Right hindlimb (tissue), 1 donor: ENCODE results near the gene NIBAN1.
"Not testable (repeated sequence)": the region's sequence is repeated elsewhere in the genome, so short reads cannot be mapped to it uniquely, and the experiment has no call there.

ENCODE experiments used
- DNase-seq: peaks from one replicate; pipeline ENCODE4 v3.0.0-alpha.2; 2018

NIBAN1 gene

DNA sequence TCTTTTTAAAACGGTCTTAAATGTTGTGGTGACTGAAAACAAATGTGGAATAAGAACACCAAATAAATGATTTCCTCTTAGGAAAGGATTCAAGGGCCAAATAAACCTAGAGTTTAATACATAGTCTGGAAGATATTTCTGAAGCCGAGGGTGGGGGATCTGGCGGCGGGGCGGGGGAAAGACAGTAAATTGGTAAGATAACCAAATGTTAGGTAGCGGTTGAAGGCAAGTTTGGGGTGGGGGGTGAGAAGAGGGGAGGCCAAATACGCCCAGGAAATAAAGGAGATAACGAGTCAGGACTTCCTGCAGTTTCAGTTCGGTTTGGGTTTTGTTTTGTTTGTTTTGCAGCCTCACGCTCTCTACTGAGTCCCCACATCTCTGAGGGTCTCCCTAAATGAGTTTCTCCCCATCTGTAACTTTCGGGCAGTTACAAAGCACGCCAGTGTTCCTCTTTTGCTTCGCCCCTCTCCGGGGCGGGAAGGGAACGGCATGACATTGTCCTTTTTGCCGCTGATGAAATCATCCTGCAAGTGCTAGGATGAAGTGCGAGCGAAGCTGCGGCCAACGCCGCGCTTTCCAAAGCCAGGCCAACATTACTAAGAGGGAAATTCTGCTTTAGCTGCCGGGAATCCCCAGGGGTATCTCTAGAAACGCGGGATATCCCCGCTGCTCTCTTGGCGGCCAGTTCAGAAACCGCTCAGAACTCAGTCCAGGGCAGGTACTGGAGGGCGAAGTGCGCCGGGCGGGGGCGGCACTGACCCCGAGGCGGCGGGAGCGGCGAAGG lies 844 bp downstream of the NIBAN1 start:
- DNase-seq, result peak; percentile 67

- DNase-seq, result no peak
Measured at GRCh38 chr1:184972315-184973055, 1.8 kb downstream of the NIBAN1 start.

DNA sequence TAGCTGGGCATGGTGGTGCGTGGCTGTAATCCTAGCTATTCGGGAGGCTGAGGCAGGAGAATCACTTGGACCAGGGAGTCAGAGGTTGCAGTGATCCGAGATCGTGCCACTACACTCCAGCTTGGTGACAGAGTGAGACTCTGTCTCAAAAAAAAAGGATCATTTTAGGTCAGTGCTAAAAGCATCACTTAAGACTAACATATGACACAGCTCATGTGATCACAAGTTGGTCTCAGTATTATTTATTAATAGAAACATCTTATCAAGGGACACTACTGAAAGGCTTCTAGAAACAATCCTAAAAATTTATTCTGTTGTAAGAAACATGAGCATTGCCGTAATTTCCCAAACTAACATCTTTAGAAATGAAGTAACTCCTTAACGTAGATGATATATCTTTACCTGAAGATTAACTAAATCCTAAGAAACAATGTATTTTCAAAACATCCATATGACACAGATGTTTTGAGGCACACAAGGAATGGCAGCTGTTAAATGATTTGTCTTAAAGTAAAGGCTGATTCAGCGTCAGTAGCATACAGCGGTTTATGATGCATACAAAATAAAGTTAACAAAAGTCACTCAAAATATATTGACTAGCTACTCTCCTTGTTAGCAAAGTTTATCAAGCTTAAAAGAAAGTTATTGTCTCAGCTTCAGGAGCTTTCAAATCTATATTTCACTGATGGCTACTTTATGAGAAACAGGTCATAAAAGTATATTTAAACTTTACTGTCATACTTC lies 2.6 kb downstream of the NIBAN1 start:
- no peak for DNase-seq

- no peak for DNase-seq
Measured at GRCh38 chr1:184970691-184971161, 3.6 kb downstream of the NIBAN1 start.

- peak; percentile 48 for DNase-seq
Measured at GRCh38 chr1:184966989-184967388, 7.3 kb downstream of the NIBAN1 start.

DNA sequence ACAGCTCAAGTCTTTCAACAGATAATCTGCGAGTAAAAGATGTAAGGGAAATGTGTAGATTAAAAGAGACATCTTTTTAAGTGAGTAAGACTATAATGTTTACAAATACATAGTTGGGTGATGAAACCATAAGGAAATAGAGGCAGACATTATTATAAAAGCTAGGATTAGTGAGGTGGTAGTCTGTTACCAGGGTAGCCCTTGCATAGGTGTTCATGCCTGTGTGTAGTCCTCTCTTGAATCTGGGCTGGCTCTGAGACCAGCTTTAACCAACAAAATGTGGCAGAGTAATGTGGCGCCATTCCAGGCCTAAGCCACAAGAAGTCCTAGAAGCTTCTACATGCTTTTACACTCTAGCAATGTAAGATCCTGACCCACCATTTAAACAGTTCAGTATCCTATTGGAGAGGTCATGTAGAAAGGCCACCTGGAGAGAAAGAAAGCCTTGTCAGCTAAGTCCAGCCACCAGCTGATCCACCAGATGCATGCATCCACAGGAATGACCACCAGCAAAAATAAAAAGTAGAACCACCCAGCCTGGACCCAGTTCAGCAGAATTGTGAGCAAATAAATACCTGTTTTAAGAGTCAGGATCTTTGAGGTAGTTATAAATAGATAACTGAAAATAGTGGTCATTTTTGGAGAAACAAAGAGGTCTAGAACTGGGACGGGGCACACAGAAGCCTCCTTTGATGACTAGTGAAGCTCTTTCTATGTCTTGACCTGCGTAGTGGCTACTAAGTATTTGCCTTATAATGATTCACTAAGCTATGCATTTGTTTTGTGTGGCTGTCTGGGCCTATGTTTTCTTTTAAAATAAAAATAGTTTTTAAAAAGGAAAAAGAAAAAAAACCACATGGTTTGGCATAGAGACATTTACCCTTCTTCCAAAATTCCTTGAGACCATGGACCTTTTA lies 8.1 kb downstream of the NIBAN1 start:
- DNase-seq, result no peak

DNA sequence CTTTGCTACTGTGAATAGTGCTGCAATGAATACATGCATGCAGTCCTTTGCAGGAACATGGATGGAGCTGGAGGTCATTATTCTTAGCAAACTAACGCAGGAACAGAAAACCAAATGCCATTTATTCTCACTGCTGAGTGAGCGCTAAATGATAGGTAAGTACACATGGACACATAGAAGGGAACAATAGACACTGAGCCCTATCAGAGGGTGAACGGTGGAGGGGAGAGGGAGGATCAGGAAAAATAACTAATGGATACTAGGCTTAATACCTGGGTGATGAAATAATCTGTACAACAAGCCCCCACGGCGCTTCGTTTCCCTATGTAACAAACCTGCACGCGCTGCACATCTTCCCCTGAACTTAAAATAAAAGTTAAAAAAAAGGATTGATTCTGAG lies 8.9 kb downstream of the NIBAN1 start:
- no peak for DNase-seq

- no peak for DNase-seq
Measured at GRCh38 chr1:184959626-184960025, 14.7 kb downstream of the NIBAN1 start.

- DNase-seq, result peak; percentile 56
Measured at GRCh38 chr1:184958554-184959353, 15.6 kb downstream of the NIBAN1 start.

DNA sequence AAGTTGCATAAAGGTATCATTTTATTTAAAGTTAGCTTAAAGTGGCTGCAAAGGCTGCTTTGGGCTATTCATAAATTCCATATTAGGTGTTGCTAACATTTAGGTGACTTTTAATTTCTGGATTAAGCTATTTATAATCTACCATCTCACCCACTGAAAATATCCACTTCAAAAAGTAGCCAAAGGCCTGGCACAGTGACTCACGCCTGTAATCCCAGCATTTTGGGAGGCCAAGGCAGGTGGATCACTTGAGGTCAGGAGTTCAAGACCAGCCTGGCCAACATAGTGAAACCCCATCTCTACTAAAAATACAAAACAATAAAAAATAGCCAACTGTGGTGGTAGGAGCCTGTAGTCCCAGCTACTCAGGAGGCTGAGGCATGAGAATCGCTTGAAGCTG lies 16.4 kb downstream of the NIBAN1 start:
- DNase-seq, result not testable (repeated sequence)

DNA sequence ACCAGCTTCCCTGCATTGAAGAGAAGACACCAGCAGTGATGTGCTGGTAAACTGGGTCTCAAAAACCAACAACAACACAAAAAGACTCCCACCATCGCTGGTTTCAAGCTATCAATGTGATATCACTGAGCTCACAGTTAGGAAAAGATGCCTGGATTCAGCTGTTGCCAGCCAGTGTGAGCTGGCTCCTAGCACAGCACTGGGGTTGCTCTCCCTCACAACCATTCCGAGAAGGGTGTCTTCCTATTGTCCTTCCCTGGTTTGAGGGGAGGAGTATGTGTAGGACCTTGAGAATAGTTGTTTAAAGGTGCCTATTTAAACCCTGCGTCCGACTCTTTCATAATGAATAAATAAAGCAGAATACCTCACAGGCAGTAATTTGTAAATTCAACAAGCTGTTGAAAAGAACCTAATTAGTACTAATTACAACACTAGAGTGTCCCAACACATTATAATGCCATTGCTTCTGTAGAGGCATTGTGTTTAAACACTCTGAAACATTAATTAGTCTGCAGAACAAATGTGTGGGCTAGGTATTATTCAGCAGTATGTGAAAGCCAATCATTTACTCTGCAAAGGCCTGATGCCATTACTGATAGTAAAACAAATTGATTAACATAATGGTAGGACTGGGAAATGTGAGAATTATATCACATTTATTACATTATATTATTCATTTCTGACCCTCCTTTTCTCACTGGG lies 17.2 kb downstream of the NIBAN1 start:
- no peak for DNase-seq

DNA sequence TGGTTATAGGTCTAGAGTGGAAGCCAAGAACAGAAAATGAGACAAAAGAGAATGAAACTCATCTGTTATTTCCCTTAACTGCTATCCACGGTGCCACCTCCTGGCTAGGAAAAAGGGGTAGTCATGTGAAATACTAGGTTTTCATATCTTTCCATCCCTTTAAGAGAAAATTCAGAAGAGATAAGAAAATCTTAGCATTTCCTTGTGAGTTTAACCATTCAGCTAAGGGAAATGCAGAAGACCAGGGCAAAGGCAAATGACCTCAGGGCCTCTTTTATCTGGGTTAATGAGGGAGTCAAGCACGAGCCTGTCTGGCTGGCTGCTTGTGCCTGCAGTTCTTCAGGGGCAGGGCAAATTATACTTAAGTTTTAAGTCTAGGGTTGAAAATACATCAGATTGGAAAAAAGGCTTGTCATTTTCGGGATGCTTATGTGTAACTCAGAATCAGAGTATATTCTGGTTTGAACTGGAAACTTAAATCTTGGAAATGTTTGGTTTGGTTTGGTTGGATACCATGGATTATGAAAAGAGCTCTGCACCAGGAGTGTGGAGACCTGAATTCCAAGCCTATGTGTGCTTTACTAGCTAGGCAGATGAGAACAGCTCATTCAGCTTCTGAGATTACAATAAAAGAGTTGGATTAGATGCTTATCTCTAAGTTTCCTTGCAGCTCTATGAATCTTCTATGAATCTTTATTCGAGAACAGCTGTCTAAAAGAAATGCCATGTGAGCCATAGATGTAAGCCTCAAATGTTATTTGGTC lies 19.9 kb downstream of the NIBAN1 start:
- DNase-seq, result no peak

GRCh38 chr1:184953600-184954219 lies 20.6 kb downstream of the NIBAN1 start:
- DNase-seq, result no peak

GRCh38 chr1:184952428-184952827 lies 21.9 kb downstream of the NIBAN1 start:
- no peak for DNase-seq

- no peak for DNase-seq
Measured at GRCh38 chr1:184951788-184952187, 22.5 kb downstream of the NIBAN1 start.

DNA sequence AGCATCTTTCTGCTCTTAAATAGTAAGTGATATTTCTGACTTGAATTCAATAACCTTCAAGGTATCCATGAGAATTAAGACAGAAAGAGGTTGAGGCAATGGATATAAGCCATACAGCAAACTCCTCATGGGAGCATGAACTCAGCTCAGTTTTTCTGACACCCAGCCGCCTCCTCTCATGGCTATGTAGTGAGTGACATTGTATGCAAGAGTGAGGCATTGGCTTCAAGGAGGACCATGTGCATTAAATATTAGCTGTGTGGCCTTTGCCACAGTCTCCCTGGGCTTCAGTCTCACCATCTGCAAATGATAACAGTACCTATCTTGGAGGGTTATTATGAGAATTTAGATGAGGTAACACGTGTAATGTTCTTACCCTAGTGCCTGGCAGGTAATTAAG lies 23.4 kb downstream of the NIBAN1 start:
- DNase-seq, result no peak

GRCh38 chr1:184950227-184950626 lies 24.1 kb downstream of the NIBAN1 start:
- no peak for DNase-seq

DNA sequence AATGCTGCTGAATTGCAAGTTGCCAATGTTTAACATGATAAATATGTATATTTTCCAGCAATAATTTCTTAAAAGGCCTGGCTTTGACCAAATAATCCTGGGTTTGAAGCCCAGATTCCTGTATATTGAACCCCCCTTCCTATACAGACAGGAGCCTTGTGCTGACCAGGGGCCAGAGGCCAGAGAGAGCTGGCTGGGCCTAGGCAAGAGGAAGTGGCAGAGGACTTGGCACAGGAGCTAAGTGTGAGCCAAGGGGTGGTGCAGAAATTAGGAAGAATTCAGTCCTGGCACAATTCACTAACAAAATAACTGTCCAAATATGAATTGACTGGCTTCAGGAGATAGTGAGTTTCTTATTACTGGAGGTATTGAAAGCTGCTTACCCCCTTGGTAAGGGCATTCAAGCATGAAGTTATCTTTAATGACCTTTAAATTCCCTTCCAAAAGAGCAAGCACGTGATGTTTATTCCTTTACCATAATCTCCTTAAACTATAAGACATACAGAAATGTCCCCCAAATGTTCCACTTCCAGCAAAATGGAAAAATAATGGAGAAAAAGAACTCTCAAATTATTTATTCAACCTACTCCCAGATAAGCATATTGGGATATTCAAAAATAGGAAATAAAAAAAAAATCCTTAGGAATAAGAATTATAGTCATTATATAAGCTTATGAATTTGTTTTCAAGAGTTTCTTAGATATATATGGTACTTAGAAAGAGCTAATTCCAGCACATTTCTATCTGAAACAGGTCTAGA lies 26.6 kb downstream of the NIBAN1 start:
- no peak for DNase-seq
